GM21390 (cell line): Measurements from ENCODE around the gene MGAT4B.

Experiments
- ATAC-seq: cut with Tn5 transposase; IDR thresholded peaks from one replicate; pipeline ENCODE4 v1.9.1; 2021; ENCODE audit not compliant: unreplicated experiment

Gene MGAT4B

DNA sequence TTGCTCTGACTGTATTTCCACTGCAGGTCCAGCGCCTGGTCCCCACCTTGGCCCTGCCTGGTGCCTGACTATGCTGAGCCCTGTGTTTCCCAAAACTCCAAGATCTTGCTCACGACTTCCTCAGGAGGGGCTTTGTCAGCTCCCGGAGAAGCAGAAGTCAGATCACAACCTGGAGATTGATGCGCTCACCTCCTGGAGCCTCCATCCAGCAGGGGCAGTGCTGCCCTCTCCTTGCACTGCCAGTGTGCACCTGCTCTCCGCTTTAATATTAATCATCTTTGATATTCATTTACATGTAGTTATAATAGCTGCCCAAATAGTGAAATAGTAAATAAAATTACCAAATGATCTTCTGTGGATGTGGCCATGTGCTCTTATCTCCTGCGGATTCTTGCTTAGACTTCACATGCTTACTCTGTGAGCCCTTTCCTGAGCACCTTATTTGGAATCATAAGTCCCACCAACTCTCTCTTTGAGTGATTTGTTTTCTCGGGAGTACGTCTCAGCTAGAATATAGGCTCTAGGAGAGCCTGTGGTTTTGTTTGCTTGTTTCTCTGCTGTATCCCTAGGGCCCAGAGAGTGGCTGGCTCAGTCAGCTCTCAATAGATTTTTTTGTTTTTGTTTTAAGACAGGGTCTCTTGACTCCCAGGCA, 56.7 kb downstream of the MGAT4B start:
- ATAC-seq, result no peak

DNA sequence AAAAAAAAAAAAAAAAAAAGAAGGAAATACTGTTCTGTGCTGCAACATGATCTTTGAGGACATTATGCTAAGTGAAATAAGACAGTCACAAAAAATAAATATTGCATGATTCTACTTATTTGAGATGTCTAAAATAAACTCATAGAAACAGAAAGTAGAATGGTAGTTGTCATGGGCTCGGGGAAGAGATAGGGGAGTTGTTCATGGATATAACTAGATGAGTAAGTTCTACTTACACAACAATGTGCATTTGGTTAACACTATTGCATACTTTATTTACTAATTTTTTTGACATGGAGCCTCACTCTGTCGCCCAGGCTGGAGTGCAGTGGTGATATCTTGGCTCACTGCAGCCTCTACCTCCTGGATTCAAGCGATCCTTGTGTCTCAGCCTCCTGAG, 58.9 kb downstream of the MGAT4B start:
- ATAC-seq, result no peak
